Erythroblast (primary cell): ENCODE results near the gene RFX7.

Experiments used
- GATA1 ChIP-seq: IDR thresholded peaks from 2 replicates; pipeline ENCODE4 v1.6.1; 2011; ENCODE audit warnings: low read depth, mild to moderate bottlenecking, control low read depth, low read length, moderate library complexity
- POLR2A ChIP-seq: IDR thresholded peaks from 2 replicates; pipeline ENCODE4 v1.6.1; 2011; ENCODE audit warnings: mild to moderate bottlenecking, low read length

DNA sequence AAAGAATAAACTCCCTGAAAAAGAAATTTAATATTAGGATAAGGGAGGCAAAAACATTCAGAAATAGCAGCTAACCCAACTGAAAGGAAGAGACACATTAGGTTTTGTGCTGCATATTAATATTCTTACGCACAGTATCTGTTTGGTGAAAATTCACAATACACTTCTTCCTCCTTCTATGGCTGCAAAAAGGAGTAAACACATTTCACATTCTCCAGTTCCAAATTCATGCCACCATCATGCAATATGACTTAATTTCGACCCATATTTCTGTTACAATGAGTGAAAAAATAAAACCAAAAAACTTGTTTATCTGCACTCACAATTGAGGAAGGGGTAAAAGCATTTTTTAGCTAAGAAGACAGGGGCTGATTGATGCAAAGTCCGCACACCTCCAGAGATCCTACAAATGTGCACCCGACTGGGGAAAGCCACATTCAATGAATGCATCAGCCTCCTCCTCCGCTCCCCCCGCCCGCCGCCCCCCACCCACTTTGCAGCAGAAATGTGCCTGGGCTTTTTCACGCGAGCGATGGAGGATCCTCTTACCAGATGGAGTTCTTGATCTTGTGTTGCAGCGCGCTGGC is 1.0 kb downstream of the RFX7 start:
- TF ChIP-seq POLR2A (no peak), GATA1 (no peak)
